HCT116 (cell line): Measurements from ENCODE around the gene CD8A. TPM values are rescaled to one million over a fixed set of nuclear protein-coding genes. Genes with fewer than 3 reads are reported as not detected.

Source experiments
- ATAC-seq: fragments of 200-7000 bp; cut with Tn5 transposase; 2 replicates; pipeline ENCODE4 v1.9.1; 2020; ENCODE audit warnings: mild to moderate bottlenecking, moderate library complexity
- BruUV-seq: library from RNA; stranded (reverse); fragments of 400-500 nt; replicated peaks from 2 replicates; lab custom pipeline; 2021; lab: Mats Ljungman, UMichigan
- CTCF ChIA-PET: fragments of 300-600 bp; sonication (Branson Sonifier 250); formaldehyde crosslinking; loops from one replicate; lab custom pipeline; 2021; ENCODE audit warnings: antibody characterized with exemption; lab: Charles Lee
- POLR2A ChIA-PET: fragments of 300-600, 350-600 bp; sonication (Branson Sonifier 250); formaldehyde crosslinking; loops from one replicate; lab custom pipeline; 2021; ENCODE audit warnings: antibody characterized with exemption; lab: Charles Lee
- RAD21 ChIA-PET, 2 experiments: fragments of 300-600 bp; sonication (Branson Sonifier 250); formaldehyde crosslinking; loops; one replicate each; lab custom pipeline; 2023; ENCODE audit warnings: low total read pairs in 2 of 2; ENCODE audit not compliant: uncharacterized antibody in 2 of 2, unreplicated experiment in 2 of 2, low non-redundant PET in 1 of 2; lab: Charles Lee
- DNase-seq: peaks from one replicate; pipeline ENCODE4 v3.0.0-alpha.2; 2010; ENCODE audit warnings: low read depth, low spot score
- H2AFZ ChIP-seq: fragments of 200-600 bp; shearing (Covaris generic), sonication (generic); 2 replicates; pipeline ENCODE4 v1.6.1; 2017; ENCODE audit warnings: low read depth, mixed run types, mixed read lengths, antibody characterized with exemption, low read length; ENCODE audit not compliant: poor library complexity, severe bottlenecking
- H3K27ac ChIP-seq: 2 replicates; pipeline ENCODE4 v1.5.1; 2012; ENCODE audit warnings: low read depth, low read length
- H3K27me3 ChIP-seq: fragments of 200-600 bp; sonication (generic); 2 replicates; pipeline ENCODE4 v1.6.1; 2016; ENCODE audit warnings: mixed run types, low read length, mixed read lengths; ENCODE audit not compliant: insufficient read depth
- H3K36me3 ChIP-seq, 2 experiments: fragments of 200-500 bp in 1 of 2; fragments of 200-600 bp in 1 of 2; sonication (Bioruptor generic) in 1 of 2; sonication (generic) in 1 of 2; 2 replicates each; pipeline versions ENCODE4 v1.5.1 to v1.6.1; 2014 to 2016; ENCODE audit warnings: low read length in 2 of 2, inconsistent platforms in 1 of 2, mixed read lengths in 1 of 2, mixed run types in 1 of 2; ENCODE audit not compliant: insufficient read depth in 2 of 2, control insufficient read depth in 1 of 2
- H3K4me1 ChIP-seq, 2 experiments: fragments of 200-600 bp in 1 of 2; sonication (generic) in 1 of 2; 2 replicates each; pipeline versions ENCODE4 v1.5.1 to v1.6.1; 2012 to 2017; ENCODE audit warnings: low read length in 2 of 2, inconsistent platforms in 1 of 2, mild to moderate bottlenecking in 1 of 2, mixed read lengths in 1 of 2, mixed run types in 1 of 2, moderate library complexity in 1 of 2; ENCODE audit not compliant: insufficient read depth in 2 of 2, control insufficient read depth in 1 of 2
- H3K4me2 ChIP-seq: fragments of 200-600 bp; sonication (generic); 2 replicates; pipeline ENCODE4 v1.6.1; 2017; ENCODE audit warnings: mixed run types, low read length, mixed read lengths
- H3K4me3 ChIP-seq, 2 experiments: fragments of 200-600 bp in 1 of 2; sonication (generic) in 1 of 2; replicated peaks in 1 of 2; 2 replicates each; pipeline ENCODE4 v1.5.1; 2011 to 2016; ENCODE audit warnings: low read length in 2 of 2, control low read depth in 1 of 2, low read depth in 1 of 2, mild to moderate bottlenecking in 1 of 2, mixed read lengths in 1 of 2, mixed run types in 1 of 2
- H3K79me2 ChIP-seq: fragments of 200-600 bp; sonication (generic); 2 replicates; pipeline ENCODE4 v1.6.1; 2017; ENCODE audit warnings: mild to moderate bottlenecking, mixed run types, low read length, moderate library complexity, mixed read lengths; ENCODE audit not compliant: insufficient read depth
- H3K9ac ChIP-seq: fragments of 200-600 bp; sonication (generic); 2 replicates; pipeline ENCODE4 v1.6.1; 2016; ENCODE audit warnings: low read length, mixed read lengths
- H3K9me2 ChIP-seq: fragments of 200-600 bp; sonication (generic), shearing (Covaris generic); 2 replicates; pipeline ENCODE4 v1.6.1; 2017; ENCODE audit warnings: mixed run types, mild to moderate bottlenecking, moderate library complexity; ENCODE audit not compliant: insufficient read depth
- H3K9me3 ChIP-seq, 2 experiments: fragments of 200-500 bp in 1 of 2; fragments of 200-600 bp in 1 of 2; sonication (Bioruptor generic) in 1 of 2; sonication (generic) in 1 of 2; 2 replicates each; pipeline ENCODE4 v1.6.1; 2014 to 2017; ENCODE audit warnings: low read length in 2 of 2, mixed read lengths in 2 of 2, inconsistent platforms in 1 of 2, low read depth in 1 of 2, mild to moderate bottlenecking in 1 of 2, mixed run types in 1 of 2, moderate library complexity in 1 of 2; ENCODE audit not compliant: control insufficient read depth in 1 of 2, insufficient read depth in 1 of 2
- H4K20me1 ChIP-seq: fragments of 200-600 bp; sonication (generic), shearing (Covaris generic); 2 replicates; pipeline ENCODE4 v1.6.1; 2017; ENCODE audit warnings: mixed run types, mild to moderate bottlenecking, moderate library complexity; ENCODE audit not compliant: insufficient read depth
- ATF3 ChIP-seq: IDR thresholded peaks from 2 replicates; pipeline ENCODE4 v1.6.1; 2012
- CBX3 ChIP-seq: IDR thresholded peaks from 2 replicates; pipeline ENCODE4 v1.6.1; 2012; ENCODE audit warnings: low read depth
- CEBPB ChIP-seq: IDR thresholded peaks from 2 replicates; pipeline ENCODE4 v1.6.1; 2012; ENCODE audit warnings: low read depth
- CTCF ChIP-seq, 3 experiments: fragments of 200-600 bp in 1 of 3; sonication (generic) in 1 of 3; IDR thresholded peaks in 2 of 3; conservative IDR thresholded peaks in 1 of 3; 2 replicates each; pipeline ENCODE4 v1.5.1; 2012 to 2017; ENCODE audit warnings: low read depth in 2 of 3, low read length in 2 of 3, antibody characterized with exemption in 1 of 3, borderline replicate concordance in 1 of 3, control low read depth in 1 of 3, mild to moderate bottlenecking in 1 of 3, mixed read lengths in 1 of 3, mixed run types in 1 of 3, moderate library complexity in 1 of 3; ENCODE audit not compliant: insufficient read depth in 1 of 3
- EGR1 ChIP-seq: IDR thresholded peaks from 2 replicates; pipeline ENCODE4 v1.6.1; 2012; ENCODE audit warnings: low read depth
- ELF1 ChIP-seq: IDR thresholded peaks from 2 replicates; pipeline ENCODE4 v1.6.1; 2012; ENCODE audit warnings: low read depth, borderline replicate concordance
- EZH2phosphoT487 ChIP-seq: fragments of 200-600 bp; IDR thresholded peaks from 2 replicates; pipeline ENCODE4 v1.6.1; 2018; ENCODE audit warnings: antibody characterized with exemption, borderline replicate concordance
- FOSL1 ChIP-seq: IDR thresholded peaks from 2 replicates; pipeline ENCODE4 v1.6.1; 2012; ENCODE audit warnings: low read depth
- JUND ChIP-seq: IDR thresholded peaks from 2 replicates; pipeline ENCODE4 v1.6.1; 2012
- MAX ChIP-seq: IDR thresholded peaks from 2 replicates; pipeline ENCODE4 v1.6.1; 2012
- POLR2A ChIP-seq: IDR thresholded peaks from 2 replicates; pipeline ENCODE4 v1.7.0; 2011; ENCODE audit warnings: borderline replicate concordance; ENCODE audit not compliant: insufficient read depth, insufficient read length; ENCODE audit errors: extremely low read depth
- POLR2AphosphoS5 ChIP-seq: IDR thresholded peaks from 2 replicates; pipeline ENCODE4 v1.6.1; 2011; ENCODE audit warnings: mild to moderate bottlenecking, low read depth, low read length, moderate library complexity
- REST ChIP-seq: IDR thresholded peaks from 2 replicates; pipeline ENCODE4 v1.6.1; 2012; ENCODE audit warnings: low read depth
- SIN3A ChIP-seq: IDR thresholded peaks from 2 replicates; pipeline ENCODE4 v1.6.1; 2012; ENCODE audit warnings: low read depth
- SP1 ChIP-seq: IDR thresholded peaks from 2 replicates; pipeline ENCODE4 v1.6.1; 2012; ENCODE audit warnings: low read depth
- SRF ChIP-seq: IDR thresholded peaks from 2 replicates; pipeline ENCODE4 v1.6.1; 2012; ENCODE audit warnings: low read depth
- TCF7L2 ChIP-seq: IDR thresholded peaks from 2 replicates; pipeline ENCODE4 v1.7.0; 2011; ENCODE audit warnings: borderline replicate concordance, inconsistent platforms; ENCODE audit not compliant: insufficient read depth, insufficient read length; ENCODE audit errors: extremely low read depth
- YY1 ChIP-seq: IDR thresholded peaks from 2 replicates; pipeline ENCODE4 v1.6.1; 2011; ENCODE audit warnings: low read length, low read depth, moderate library complexity, mild to moderate bottlenecking; ENCODE audit not compliant: insufficient replicate concordance; ENCODE audit errors: extremely low read depth
- ZBTB33 ChIP-seq: IDR thresholded peaks from 2 replicates; pipeline ENCODE4 v1.6.1; 2011; ENCODE audit warnings: mild to moderate bottlenecking, low read length, moderate library complexity; ENCODE audit not compliant: insufficient replicate concordance; ENCODE audit errors: extremely low read depth
- ZFX ChIP-seq: fragments of 450-650 bp; IDR thresholded peaks from 2 replicates; pipeline ENCODE4 v1.6.1; 2017
- intact Hi-C: fragments of 100-400 bp; cut with micrococcal nuclease; formaldehyde crosslinking; loops from 2 replicates; pipeline ENCODE4 v1.10.0; 2022
- total RNA-seq: library from RNA; stranded (reverse); gene quantifications from one replicate; pipeline ENCODE4 v1.2.1, GENCODE V29; 2021; ENCODE audit not compliant: unreplicated experiment

The CD8A gene
- total RNA-seq, 1 experiment from 2014 or later: 0.76 TPM

GRCh38 chr2:86768189-86768949 lies 22.3 kb downstream of the CD8A start:
- Histone ChIP-seq H3K9me3 (no peaks in the 10 kb centered on the region), H3K36me3 (peaks cover 20 to 22% of the 10 kb centered on the region in 2 experiments; a peak in 3 of 4 replicates), H3K9me2 (no peaks in the 10 kb centered on the region), H2AFZ (no peak overlapping the region), H3K79me2 (peaks cover 4% of the 10 kb centered on the region; the same call in 1 of the 2 replicates), H3K27ac (no peak overlapping the region), H3K4me1 (no peaks in the 10 kb centered on the region), H3K4me2 (no peak overlapping the region), H4K20me1 (no peaks in the 10 kb centered on the region), H3K27me3 (no peaks in the 10 kb centered on the region), H3K9ac (no peak overlapping the region), H3K4me3 (no peak overlapping the region)
- BruUV-seq: no TSS peak
- ATAC-seq (no peak), DNase-seq (no peak)
- CTCF ChIA-PET: no interaction called here
- RAD21 ChIA-PET: no interaction called here
- intact Hi-C loops: no loop called here
- TF ChIP-seq JUND (no peak), FOSL1 (no peak), TCF7L2 (no peak), POLR2AphosphoS5 (no peak), ZBTB33 (no peak), CEBPB (no peak), MAX (no peak), POLR2A (no peak), EGR1 (no peak), ATF3 (no peak), SRF (no peak), EZH2phosphoT487 (no peak), CTCF (IDR thresholded peaks at IDR 0.05 in 2 of 3, conservative IDR thresholded peaks at IDR 0.05 in 1 of 3; ENCODE audit: borderline replicate concordance in 1 of 3, insufficient read depth in 1 of 3, low read depth in 2 of 3, low read length in 2 of 3) (no peak), REST (no peak), YY1 (no peak), ZFX (no peak), SP1 (no peak), ELF1 (no peak), SIN3A (no peak), CBX3 (no peak)
- POLR2A ChIA-PET: no interaction called here
